Measurements from ENCODE around the gene RRN3.
"Not testable (repeated sequence)": the region's sequence is repeated elsewhere in the genome, so short reads cannot be mapped to it uniquely, and the experiment has no call there.

RRN3 gene

DNA sequence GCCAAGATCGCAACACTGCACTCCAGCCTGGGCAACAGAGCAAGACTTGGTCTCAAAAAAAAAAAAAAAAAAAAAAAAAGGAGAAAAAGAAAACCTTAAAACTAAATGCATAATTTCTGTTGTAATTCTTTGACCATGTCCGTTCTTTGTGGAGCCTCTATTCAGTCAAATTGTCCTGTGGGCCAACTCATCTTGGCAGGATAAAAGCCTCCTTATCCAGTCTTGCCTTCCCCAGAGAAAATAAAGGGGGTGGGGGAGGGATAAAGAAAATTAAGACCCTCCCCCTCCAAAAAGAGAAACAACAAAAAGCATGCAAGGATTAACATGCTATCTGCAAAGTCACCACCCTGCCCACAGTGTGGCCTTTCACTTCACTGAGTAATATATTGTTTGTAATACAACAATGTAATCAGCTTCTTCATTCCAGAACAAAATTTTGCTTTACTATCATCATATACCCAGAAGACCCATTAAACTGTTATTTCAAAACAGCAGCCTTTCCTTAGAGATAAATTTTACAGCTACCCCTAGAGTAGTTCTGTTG, 5.4 kb upstream of the RRN3 start:
- FAIRE-seq = not testable (repeated sequence)

- not testable (repeated sequence) for FAIRE-seq
Measured at GRCh38 chr16:15096583-15096972, 2.5 kb upstream of the RRN3 start.

DNA sequence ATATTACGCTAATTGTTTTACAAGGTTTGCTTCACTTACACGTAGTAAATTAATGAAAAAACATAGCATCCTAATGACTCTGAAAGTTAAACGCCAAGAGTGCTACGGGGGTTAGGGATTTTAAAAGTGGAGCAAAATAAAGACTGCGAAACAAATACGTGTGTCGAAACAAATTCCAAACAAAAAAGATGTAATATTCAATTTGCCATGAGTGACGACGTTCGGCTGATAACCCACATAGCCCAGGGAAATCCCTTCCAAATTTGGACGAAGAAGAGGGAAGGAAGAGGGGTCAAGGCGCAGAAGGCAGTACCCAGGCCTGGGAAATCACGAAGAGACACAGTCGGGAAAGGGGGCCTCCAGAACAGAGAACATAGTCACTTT, 509 bp downstream of the RRN3 start:
- not testable (repeated sequence) for FAIRE-seq

DNA sequence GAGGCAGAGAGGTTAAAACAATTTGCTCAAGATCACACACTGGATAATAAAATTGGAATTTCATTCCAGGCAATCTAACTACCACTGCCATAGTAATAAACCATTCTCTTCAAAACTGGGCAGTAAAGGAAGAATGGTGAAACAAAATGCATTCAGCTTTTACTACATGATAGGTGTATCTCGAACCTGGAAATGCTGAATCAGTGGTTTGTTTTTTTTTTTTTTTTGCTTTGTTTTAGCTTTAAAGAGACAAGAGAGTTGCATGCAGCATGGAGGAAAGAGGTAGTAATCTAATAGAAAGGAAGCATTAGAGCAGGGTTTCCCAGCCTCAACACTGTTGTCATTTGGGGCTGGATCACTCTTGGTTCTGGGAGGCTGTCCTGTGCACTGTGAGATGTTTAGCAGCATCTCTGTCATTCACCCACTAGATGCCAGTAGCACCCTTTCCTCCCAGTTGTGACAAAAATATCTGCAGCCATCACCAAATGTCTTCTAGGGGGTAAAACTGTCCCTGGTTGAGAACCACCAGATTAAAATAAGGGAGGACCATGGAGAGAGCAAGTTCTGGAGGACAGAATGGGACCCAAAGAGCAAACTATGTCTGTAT, 3.3 kb downstream of the RRN3 start:
- not testable (repeated sequence) for FAIRE-seq

GRCh38 chr16:15082788-15083187, 11.3 kb downstream of the RRN3 start:
- not testable (repeated sequence) for FAIRE-seq

- FAIRE-seq = not testable (repeated sequence)
Measured at GRCh38 chr16:15080883-15081282, 13.2 kb downstream of the RRN3 start.

DNA sequence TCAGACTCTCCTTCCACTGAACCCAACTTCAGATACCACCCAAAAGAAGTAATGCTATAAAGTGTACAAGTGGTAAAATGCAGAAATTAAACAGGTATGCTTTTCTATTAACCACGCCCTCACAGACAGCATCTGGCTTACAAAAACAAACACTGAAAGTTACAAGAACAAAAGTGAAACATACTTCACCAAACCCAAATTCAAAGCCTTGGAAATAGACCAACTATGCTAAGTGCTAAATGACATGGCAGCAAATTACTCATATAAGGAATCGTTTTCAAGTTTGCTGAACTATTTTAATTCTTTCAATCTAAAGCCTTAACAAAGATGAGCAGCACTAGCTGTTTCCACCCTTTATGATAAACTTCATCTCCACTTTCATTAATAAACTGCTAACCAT, 17.9 kb downstream of the RRN3 start:
- FAIRE-seq = not testable (repeated sequence)

- FAIRE-seq = no peak
Measured at GRCh38 chr16:15073101-15073500, 21.0 kb downstream of the RRN3 start.

- FAIRE-seq = peak; percentile 80
Measured at GRCh38 chr16:15071916-15072769, 21.9 kb downstream of the RRN3 start.

DNA sequence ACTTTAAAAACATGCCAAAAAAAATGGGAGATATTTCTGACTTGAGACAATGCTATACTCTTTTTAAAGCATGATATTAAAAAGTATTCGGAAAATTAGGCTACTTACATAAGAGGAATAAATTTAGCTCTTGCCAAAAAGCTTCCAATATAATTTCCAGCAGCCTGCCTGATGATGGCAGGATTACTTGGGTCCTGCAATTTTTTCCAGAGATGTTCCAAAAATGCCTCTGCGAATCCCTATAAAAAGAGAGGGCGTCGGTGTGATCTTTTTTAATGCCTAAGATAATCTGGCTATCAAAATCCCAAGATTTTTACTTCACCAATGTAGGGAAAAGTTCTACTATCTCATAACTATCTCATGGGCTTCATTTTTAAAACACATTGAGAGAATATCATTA, 23.1 kb downstream of the RRN3 start:
- FAIRE-seq = not testable (repeated sequence)

DNA sequence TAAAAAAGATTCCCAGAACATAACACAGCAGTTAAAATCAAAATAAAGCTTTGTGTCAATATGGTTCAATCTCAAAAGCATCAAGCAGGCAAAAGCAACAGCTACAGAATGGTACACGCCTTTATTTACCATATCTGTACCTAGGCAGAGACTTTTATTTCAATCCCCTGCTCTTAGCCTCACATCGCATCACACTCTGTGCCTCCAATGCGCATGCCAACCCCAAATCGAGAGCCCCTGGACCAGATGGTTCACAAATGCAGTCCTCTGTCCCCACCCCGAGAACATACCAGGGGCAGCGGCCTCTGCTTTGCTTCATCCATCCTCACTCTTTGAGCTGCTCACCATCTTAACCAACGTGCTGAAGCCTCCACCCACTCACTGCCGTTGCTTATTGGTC, 27.4 kb downstream of the RRN3 start:
- FAIRE-seq = not testable (repeated sequence)

GRCh38 chr16:15065961-15066360, 28.1 kb downstream of the RRN3 start:
- not testable (repeated sequence) for FAIRE-seq

DNA sequence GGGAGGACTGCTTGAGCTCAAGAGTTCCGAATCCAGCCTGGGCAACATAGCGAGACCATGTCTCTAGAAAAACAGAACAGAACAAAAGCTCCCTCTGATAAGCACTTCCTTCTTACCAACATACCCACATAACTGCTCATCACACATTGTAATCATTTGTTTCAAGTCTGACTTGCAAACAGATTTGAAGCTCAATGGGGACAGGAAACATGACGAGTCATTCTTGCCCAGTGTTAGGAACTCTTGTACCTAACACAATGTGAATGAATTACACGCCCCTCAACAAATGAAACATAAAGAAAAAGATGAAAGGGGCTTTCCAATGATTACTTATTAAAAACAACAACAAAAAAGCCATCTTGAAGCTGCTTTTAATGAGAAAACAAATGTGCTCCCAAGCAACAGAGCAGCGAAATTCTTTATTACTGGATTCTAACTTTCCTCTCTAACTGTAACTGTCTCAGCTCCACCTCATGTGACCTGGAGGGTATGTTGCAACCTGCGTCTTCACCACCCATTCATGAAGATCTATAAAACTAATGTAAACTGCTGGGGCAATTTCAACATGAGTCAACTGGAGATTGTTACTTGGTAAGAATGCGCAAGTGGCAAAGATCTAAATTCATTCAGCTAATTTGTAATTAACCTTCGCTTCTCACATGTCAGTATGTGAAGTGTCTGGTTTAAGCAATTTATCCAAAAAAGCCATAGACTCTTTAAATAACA, 31.8 kb downstream of the RRN3 start:
- FAIRE-seq = not testable (repeated sequence)

DNA sequence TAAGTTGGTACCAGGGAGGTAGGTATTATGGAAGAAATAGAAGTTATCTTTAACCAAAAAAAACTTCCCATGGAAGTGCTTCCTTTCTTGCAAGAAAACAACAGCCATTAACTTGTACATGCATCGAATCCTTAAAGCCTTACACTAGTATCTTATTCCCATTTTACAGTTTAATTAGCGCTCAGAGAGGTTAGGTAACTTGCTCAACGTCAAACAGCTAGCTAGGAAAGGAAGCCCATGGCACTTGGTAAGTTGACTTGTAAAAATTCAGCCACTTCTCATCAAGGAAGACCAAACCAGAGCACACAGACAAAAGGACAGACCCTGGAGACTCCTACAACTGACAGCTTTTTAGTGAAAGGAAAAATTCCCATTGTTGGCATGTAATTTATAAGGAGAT, 34.7 kb downstream of the RRN3 start:
- no peak for FAIRE-seq

DNA sequence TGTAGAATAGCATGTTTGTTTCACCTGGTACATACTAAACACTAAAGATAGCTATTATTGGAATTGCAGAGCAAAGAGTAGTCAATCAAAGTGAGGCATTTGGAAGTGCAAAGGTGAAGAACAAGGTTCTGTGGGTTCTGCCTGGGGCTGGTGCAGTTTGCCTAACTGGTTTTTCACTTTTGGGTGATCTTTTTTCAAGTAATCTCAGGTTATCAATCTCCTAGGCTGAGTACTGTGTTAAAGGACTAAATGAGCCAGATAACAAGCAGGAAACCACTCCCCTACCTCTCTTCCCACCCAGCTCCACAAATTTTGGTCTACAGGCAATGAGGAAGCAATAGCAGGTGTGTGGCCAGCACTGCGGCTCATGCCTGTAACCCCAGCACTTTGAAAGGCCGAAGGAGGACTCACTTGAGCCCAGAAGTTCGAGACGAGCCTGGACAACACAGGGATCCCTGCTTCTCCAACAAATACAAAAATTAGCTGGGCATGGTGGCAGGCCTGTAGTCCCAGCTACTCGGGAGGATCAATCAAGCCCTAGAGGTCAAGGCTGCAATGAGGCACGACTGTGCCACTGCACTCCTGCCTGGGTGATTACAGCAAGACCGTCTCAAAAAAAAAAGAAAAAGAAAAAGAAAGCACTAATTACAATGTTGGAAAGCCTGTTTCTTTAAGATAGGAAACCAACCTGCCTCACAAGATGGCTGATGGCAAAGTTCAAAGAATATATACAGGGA, 36.2 kb downstream of the RRN3 start:
- no peak for FAIRE-seq

GRCh38 chr16:15055141-15056053, 38.7 kb downstream of the RRN3 start:
- no peak for FAIRE-seq

DNA sequence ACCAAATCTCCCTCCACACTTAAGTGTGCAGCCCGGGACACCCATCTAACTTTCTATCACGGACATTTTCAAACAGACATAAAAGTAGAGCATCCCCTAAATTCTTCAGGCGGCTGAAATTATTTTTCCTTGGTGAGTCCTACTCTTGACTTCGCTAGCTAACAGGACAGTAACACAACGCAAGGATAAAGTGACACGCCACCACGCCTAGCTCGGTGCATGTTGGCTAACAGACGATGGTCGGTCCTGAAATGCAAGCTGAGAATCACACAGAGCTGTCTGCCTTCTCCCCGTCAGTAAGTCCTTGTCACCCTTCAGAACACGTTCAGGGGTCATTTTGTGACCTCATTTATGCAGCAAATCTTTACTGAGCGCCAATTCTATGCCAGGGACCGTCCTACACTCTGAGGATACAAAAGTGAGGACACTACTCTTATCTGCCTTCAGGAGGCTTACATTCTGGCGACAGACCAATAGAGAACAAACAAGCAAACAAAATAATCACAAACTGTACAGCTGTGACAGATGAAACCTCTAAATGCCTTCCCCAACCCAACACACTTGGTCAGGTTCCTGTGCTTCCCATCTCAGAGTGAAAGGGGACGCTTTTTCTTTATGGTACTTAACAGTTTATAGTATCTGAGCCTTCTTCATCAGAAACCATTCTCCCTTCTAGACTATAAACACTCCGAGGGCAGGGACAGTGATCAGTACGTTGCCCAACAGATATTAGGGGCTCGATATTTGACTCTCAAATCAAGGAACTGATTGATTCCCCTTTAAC, 39.5 kb downstream of the RRN3 start:
- no peak for FAIRE-seq

DNA sequence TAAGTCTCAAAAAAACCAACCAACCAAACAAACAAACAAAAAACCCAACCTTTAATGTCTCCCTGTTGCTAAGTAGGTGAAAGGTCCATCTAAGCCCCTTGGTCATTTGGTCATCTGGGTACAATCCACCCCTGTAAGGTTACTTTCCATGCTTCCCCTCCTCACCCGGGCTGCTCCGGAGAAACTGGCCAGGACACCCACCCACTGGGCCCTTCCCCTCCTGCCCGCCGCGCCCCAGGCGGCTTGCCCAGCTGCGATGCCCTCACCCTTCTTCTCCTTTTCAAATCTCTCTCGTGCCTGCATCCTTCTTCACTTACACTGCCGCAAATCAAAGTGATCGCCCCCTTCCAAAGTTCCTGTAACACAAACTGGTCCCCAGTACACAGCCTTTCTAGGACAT, 40.2 kb downstream of the RRN3 start:
- FAIRE-seq = no peak

DNA sequence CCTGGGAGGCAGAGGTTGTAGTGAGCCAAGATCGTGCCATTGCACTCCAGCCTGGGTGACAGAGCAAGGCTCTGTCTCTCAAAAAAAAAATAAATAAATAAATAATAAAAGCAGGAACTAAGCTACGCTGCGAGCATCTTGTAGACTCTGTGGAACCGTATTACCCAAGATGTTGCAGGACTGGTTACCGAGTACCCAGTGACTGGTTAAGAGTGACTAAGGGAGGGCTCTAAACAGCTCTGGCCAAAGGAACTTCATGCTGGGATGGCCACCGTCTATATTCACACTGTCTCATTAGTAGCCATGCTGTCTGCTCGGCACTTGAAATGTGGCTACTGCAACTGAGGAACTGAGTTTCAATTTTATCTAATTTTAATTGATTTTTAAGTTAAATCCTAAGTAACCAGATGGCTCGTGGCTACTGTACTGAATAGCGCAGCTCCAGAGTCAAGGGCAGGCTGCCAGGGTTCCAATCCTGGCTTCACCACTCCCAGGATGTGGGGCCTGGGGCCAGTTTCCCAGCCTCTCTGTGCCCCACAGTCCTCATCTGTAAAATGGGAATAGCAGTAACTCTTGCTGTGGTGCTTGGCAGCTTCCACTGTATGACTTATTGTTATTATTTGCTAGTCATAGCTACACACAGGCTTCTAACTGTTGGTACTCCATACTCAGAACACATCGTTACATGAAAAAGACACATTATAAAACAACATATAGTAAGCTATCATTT, 41.2 kb downstream of the RRN3 start:
- no peak for FAIRE-seq

- FAIRE-seq = no peak
Measured at GRCh38 chr16:15051387-15051951, 42.6 kb downstream of the RRN3 start.
